ENCODE data around the gene CD80.
"Not testable (repeated sequence)": the region's sequence is repeated elsewhere in the genome, so short reads cannot be mapped to it uniquely, and the experiment has no call there.

DNA sequence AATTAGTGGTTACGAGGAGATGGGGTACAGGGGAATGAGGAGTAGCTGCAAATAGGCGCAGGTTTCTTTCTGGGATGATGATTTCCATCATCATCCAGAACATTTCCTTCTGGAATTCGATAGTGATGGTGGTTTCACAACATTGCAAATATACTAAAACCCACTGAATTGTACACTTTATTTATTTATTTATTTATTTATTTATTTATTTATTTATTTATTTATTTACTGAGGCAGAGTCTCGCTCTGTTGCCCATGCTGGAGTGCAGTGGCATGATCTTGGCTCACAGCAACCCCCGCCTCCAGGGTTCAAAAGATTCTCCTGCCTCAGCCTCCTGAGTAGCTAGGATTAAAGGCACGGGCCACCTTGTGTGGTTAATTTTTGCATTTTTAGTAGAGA is 6.5 kb downstream of the CD80 start:
- not testable (repeated sequence) for TF ChIP-seq ZNF212 (CRISPR knock-in tag; IDR thresholded peaks at IDR 0.05); NR3C1 (CRISPR knock-in tag; IDR thresholded peaks at IDR 0.05); MEF2D (tag; conservative IDR thresholded peaks at IDR 0.05; ENCODE audit: low read depth); POLR2A (conservative IDR thresholded peaks at IDR 0.05); KAT2B (IDR thresholded peaks at IDR 0.05; ENCODE audit: low read depth, low read length); EZH2 (IDR thresholded peaks at IDR 0.05; ENCODE audit: borderline replicate concordance, low read depth, low read length); PREB (CRISPR knock-in tag; IDR thresholded peaks at IDR 0.05); RFX5 (IDR thresholded peaks at IDR 0.05; ENCODE audit: low read depth, low read length); ESRRB (CRISPR knock-in tag; IDR thresholded peaks at IDR 0.05; ENCODE audit: borderline replicate concordance); ARID4B (CRISPR knock-in tag; IDR thresholded peaks at IDR 0.05)

Data from K562 (cell line).